PFSK-1 (cell line): ENCODE results near the gene TTF2.

Experiments used
- FOXP2 ChIP-seq: optimal IDR thresholded peaks from 2 replicates; pipeline ENCODE3; 2011; ENCODE audit warnings: borderline replicate concordance, control low read depth, inconsistent platforms; ENCODE audit not compliant: insufficient read depth; ENCODE audit errors: extremely low read length, extremely low read depth
- POLR2AphosphoS5 ChIP-seq: IDR thresholded peaks from 2 replicates; pipeline ENCODE4 v1.6.1; 2012; ENCODE audit warnings: low read depth, mild to moderate bottlenecking, control low read depth, low read length, moderate library complexity
- REST ChIP-seq, 2 experiments: IDR thresholded peaks; 2 replicates each; pipeline versions ENCODE4 v1.6.1 to v1.8.0; 2011 to 2012; ENCODE audit warnings: low read depth in 2 of 2, low read length in 2 of 2, control low read depth in 1 of 2, inconsistent platforms in 1 of 2, mild to moderate bottlenecking in 1 of 2, moderate library complexity in 1 of 2; ENCODE audit not compliant: insufficient read depth in 1 of 2
- SIN3A ChIP-seq: IDR thresholded peaks from 2 replicates; pipeline ENCODE4 v1.6.1; 2012; ENCODE audit warnings: mild to moderate bottlenecking, low read length, moderate library complexity, borderline replicate concordance; ENCODE audit not compliant: insufficient read depth
- TAF1 ChIP-seq: IDR thresholded peaks from 2 replicates; pipeline ENCODE4 v1.6.1; 2012; ENCODE audit warnings: low read length, control low read depth, borderline replicate concordance; ENCODE audit not compliant: insufficient read depth

GRCh38 chr1:117112047-117112717, 52.1 kb downstream of the TTF2 start:
- no peak for TF ChIP-seq POLR2AphosphoS5
- no peak for TF ChIP-seq TAF1
- no peak for TF ChIP-seq SIN3A
- no peak for TF ChIP-seq REST (IDR thresholded peaks at IDR 0.05; ENCODE audit: insufficient read depth in 1 of 2, low read depth in 2 of 2, low read length in 2 of 2)
- no peak for TF ChIP-seq FOXP2
